Panc1 (cell line): ENCODE data around the gene ESRRB. TPM values are rescaled to one million over a fixed set of nuclear protein-coding genes. Genes with fewer than 3 reads are reported as not detected.

Experiments
- ATAC-seq: fragments of 200-7000 bp; cut with Tn5 transposase; 2 replicates; pipeline ENCODE4 v1.9.1; 2020; ENCODE audit warnings: mild to moderate bottlenecking, moderate library complexity
- BruUV-seq: library from RNA; stranded (reverse); fragments of 400-500 nt; replicated peaks from 2 replicates; lab custom pipeline; 2021; lab: Mats Ljungman, UMichigan
- CTCF ChIA-PET: fragments of 300-600 bp; sonication (Branson Sonifier 250); formaldehyde crosslinking; loops from one replicate; lab custom pipeline; 2022; ENCODE audit warnings: antibody characterized with exemption; lab: Charles Lee
- POLR2A ChIA-PET: fragments of 300-600 bp; sonication (Branson Sonifier 250); formaldehyde crosslinking; loops from one replicate; lab custom pipeline; 2022; ENCODE audit warnings: antibody characterized with exemption; lab: Charles Lee
- DNase-seq: peaks from one replicate; pipeline ENCODE4 v3.0.0-alpha.2; 2010; ENCODE audit warnings: low read depth, low spot score
- H3K27ac ChIP-seq: 2 replicates; pipeline ENCODE4 v1.5.1; 2011; ENCODE audit warnings: mild to moderate bottlenecking, low read length, inconsistent platforms
- H3K27me3 ChIP-seq: fragments of 200-500 bp; sonication (Bioruptor generic); 2 replicates; pipeline ENCODE4 v1.6.0; 2014; ENCODE audit warnings: low read length, inconsistent platforms; ENCODE audit not compliant: control insufficient read depth, insufficient read depth
- H3K36me3 ChIP-seq: fragments of 200-500 bp; sonication (Bioruptor generic); 2 replicates; pipeline ENCODE4 v1.5.1; 2014; ENCODE audit warnings: inconsistent platforms, mild to moderate bottlenecking, low read length, moderate library complexity; ENCODE audit not compliant: control insufficient read depth, insufficient read depth
- H3K4me1 ChIP-seq: 2 replicates; pipeline ENCODE4 v1.5.1; 2011; ENCODE audit warnings: inconsistent platforms, mild to moderate bottlenecking, low read length, moderate library complexity; ENCODE audit not compliant: control insufficient read depth, insufficient read depth
- H3K4me3 ChIP-seq, 2 experiments: 2 replicates each; pipeline ENCODE4 v1.5.1; 2011 to 2012; ENCODE audit warnings: low read depth in 2 of 2, low read length in 2 of 2, mild to moderate bottlenecking in 2 of 2, inconsistent platforms in 1 of 2, moderate library complexity in 1 of 2
- H3K9me3 ChIP-seq: fragments of 200-500 bp; sonication (Bioruptor generic); 2 replicates; pipeline ENCODE4 v1.5.1; 2014; ENCODE audit warnings: low read depth, mild to moderate bottlenecking, inconsistent platforms, low read length, moderate library complexity; ENCODE audit not compliant: control insufficient read depth, insufficient read depth
- POLR2AphosphoS5 ChIP-seq: IDR thresholded peaks from 2 replicates; pipeline ENCODE4 v1.6.1; 2012; ENCODE audit warnings: mild to moderate bottlenecking, low read depth, low read length, moderate library complexity
- SIN3A ChIP-seq: IDR thresholded peaks from 2 replicates; pipeline ENCODE4 v1.6.1; 2012; ENCODE audit warnings: low read depth, mild to moderate bottlenecking, low read length, moderate library complexity, borderline replicate concordance; ENCODE audit not compliant: insufficient read depth
- in situ Hi-C: cut with HindIII; loops from 2 replicates; pipeline ENCODE4 v1.10.0; 2016; ENCODE audit warnings: low sequenced_read_pairs, low pct_unique_long_range_greater_than_20kb
- intact Hi-C: fragments of 100-400 bp; cut with micrococcal nuclease; formaldehyde crosslinking; loops from one replicate; pipeline ENCODE4 v1.10.0; 2022; ENCODE audit not compliant: unreplicated experiment
- total RNA-seq: library from RNA; stranded (reverse); gene quantifications from one replicate; pipeline ENCODE4 v1.2.1, GENCODE V29; 2021; ENCODE audit not compliant: unreplicated experiment
- TF ChIP-seq, protein P1 (sequence below): fragments of 450-650 bp; IDR thresholded peaks from 2 replicates; pipeline ENCODE4 v1.5.1; 2017; ENCODE audit warnings: mild to moderate bottlenecking
- TF ChIP-seq, protein P2 (sequence below), 2 experiments: IDR thresholded peaks; 2 replicates each; pipeline ENCODE4 v1.6.1; 2011 to 2012; ENCODE audit warnings: low read depth in 2 of 2, control low read depth in 1 of 2, low read length in 1 of 2, mild to moderate bottlenecking in 1 of 2, moderate library complexity in 1 of 2; ENCODE audit not compliant: insufficient read depth in 1 of 2

ESRRB gene
- total RNA-seq, 1 experiment from 2014 or later: not detected

DNA sequence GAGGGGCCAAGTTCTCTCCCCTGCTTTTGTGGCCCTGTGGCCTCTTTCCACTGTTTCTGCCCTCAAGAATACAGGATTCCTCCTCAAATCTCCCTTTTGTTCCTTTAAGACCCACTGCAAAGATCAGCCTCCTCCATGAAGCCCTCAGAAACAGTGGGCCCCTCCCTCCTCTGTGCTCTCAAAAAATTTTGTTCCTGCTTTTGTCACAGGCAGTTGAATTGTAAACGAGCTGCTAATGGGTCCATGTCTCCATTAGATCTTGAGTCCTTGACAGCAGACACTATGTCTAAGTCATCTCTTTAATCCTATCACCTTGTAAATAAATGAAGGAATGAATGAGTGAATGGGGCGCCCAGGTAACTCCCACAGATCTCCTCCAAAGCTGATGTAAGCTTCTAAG is 175.2 kb downstream of the ESRRB start:
- POLR2A ChIA-PET: no interaction called here
- no peak overlapping the region for H3K4me3 ChIP-seq
- CTCF ChIA-PET: no interaction called here

More for the DNA sequence above, 175.2 kb downstream of the ESRRB start:
- ATAC-seq: no peak
- TF ChIP-seq SIN3A (no peak), POLR2AphosphoS5 (no peak)
- TF ChIP-seq, protein P1, sequence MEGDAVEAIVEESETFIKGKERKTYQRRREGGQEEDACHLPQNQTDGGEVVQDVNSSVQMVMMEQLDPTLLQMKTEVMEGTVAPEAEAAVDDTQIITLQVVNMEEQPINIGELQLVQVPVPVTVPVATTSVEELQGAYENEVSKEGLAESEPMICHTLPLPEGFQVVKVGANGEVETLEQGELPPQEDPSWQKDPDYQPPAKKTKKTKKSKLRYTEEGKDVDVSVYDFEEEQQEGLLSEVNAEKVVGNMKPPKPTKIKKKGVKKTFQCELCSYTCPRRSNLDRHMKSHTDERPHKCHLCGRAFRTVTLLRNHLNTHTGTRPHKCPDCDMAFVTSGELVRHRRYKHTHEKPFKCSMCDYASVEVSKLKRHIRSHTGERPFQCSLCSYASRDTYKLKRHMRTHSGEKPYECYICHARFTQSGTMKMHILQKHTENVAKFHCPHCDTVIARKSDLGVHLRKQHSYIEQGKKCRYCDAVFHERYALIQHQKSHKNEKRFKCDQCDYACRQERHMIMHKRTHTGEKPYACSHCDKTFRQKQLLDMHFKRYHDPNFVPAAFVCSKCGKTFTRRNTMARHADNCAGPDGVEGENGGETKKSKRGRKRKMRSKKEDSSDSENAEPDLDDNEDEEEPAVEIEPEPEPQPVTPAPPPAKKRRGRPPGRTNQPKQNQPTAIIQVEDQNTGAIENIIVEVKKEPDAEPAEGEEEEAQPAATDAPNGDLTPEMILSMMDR: no peak
- TF ChIP-seq, protein P2, sequence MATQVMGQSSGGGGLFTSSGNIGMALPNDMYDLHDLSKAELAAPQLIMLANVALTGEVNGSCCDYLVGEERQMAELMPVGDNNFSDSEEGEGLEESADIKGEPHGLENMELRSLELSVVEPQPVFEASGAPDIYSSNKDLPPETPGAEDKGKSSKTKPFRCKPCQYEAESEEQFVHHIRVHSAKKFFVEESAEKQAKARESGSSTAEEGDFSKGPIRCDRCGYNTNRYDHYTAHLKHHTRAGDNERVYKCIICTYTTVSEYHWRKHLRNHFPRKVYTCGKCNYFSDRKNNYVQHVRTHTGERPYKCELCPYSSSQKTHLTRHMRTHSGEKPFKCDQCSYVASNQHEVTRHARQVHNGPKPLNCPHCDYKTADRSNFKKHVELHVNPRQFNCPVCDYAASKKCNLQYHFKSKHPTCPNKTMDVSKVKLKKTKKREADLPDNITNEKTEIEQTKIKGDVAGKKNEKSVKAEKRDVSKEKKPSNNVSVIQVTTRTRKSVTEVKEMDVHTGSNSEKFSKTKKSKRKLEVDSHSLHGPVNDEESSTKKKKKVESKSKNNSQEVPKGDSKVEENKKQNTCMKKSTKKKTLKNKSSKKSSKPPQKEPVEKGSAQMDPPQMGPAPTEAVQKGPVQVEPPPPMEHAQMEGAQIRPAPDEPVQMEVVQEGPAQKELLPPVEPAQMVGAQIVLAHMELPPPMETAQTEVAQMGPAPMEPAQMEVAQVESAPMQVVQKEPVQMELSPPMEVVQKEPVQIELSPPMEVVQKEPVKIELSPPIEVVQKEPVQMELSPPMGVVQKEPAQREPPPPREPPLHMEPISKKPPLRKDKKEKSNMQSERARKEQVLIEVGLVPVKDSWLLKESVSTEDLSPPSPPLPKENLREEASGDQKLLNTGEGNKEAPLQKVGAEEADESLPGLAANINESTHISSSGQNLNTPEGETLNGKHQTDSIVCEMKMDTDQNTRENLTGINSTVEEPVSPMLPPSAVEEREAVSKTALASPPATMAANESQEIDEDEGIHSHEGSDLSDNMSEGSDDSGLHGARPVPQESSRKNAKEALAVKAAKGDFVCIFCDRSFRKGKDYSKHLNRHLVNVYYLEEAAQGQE (IDR thresholded peaks at IDR 0.05; ENCODE audit: insufficient read depth in 1 of 2, low read depth in 2 of 2, low read length in 1 of 2): no peak
- Histone ChIP-seq H3K9me3 (no peaks in the 10 kb centered on the region), H3K27ac (no peak overlapping the region), H3K4me1 (no peaks in the 10 kb centered on the region), H3K36me3 (no peaks in the 10 kb centered on the region), H3K27me3 (no peaks in the 10 kb centered on the region)
- in situ Hi-C loops (no loop called here), intact Hi-C loops (no loop called here)
- BruUV-seq: no TSS peak
- DNase-seq: no peak

Other genes starting within 250 kb of the ESRRB start
- 35.0 TPM for gene GPATCH2L, start 224.2 kb upstream of the ESRRB start, total RNA-seq